ENCODE measurements around the gene VPS9D1.
"Not testable (repeated sequence)": the region's sequence is repeated elsewhere in the genome, so short reads cannot be mapped to it uniquely, and the experiment has no call there.

Gene VPS9D1

DNA sequence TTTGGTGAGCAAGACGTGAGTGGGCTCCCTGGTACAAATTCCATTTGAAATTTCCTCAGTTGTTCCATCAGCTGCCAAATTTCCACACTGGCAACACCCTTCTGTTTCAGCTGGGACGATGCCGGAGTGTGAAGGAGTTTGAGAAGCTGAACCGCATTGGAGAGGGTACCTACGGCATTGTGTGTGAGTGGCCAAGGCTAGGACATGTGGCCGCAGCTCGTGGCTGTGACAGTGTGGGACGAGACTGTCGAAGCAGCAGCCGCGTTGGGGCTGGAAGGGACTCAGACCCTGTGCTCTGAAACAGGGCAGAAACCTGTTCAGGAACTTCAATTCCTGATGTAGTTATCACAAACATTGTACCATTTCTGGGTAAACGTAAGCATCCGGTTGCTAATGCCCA lies 31.6 kb downstream of the VPS9D1 start:
- H3K9me3 ChIP-seq (replicated peaks; ENCODE audit: low read length): no peaks in the 10 kb centered on the region
- H3K4me1 ChIP-seq (ENCODE audit: control insufficient read depth, insufficient read depth, low read length): peaks cover 8% of the 10 kb centered on the region
- H3K36me3 ChIP-seq (ENCODE audit: insufficient read depth, low read length): peaks cover 41% of the 10 kb centered on the region
- no peak overlapping the region for H3K9ac ChIP-seq (ENCODE audit: low read depth, low read length)
- H3K4me2 ChIP-seq (ENCODE audit: low read length): no peak overlapping the region
- no peak overlapping the region for H3K4me3 ChIP-seq (ENCODE audit: low read length)
- H3K27me3 ChIP-seq (ENCODE audit: control insufficient read depth, insufficient read depth, low read length): no peaks in the 10 kb centered on the region

DNA sequence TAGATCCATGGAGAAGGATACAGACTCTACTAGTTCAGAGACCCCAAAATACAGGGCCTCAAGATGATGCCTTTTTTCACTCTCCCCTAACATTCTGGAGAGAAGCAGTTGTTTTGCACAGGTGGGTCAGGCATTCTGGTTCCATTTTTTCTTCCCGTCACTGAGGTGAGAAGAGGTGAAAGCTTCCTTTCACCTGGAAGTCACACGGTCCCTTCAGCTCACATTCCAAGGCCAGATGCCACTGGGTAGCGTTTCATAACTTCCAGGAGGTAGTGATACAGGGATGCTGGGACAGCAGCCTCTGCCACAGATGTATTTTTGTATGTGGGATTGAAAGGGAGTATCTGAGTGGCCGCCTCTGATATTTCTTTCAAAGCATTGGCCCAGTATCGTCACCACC lies 32.3 kb downstream of the VPS9D1 start:
- H3K9ac ChIP-seq (ENCODE audit: low read depth, low read length): no peak overlapping the region
- peaks cover 34% of the 10 kb centered on the region for H3K36me3 ChIP-seq (ENCODE audit: insufficient read depth, low read length)
- H3K9me3 ChIP-seq (replicated peaks; ENCODE audit: low read length): no peaks in the 10 kb centered on the region
- H3K4me2 ChIP-seq (ENCODE audit: low read length): no peak overlapping the region
- H3K27me3 ChIP-seq (ENCODE audit: control insufficient read depth, insufficient read depth, low read length): no peaks in the 10 kb centered on the region
- peaks cover 8% of the 10 kb centered on the region for H3K4me1 ChIP-seq (ENCODE audit: control insufficient read depth, insufficient read depth, low read length)
- H3K4me3 ChIP-seq (ENCODE audit: low read length): no peak overlapping the region

DNA sequence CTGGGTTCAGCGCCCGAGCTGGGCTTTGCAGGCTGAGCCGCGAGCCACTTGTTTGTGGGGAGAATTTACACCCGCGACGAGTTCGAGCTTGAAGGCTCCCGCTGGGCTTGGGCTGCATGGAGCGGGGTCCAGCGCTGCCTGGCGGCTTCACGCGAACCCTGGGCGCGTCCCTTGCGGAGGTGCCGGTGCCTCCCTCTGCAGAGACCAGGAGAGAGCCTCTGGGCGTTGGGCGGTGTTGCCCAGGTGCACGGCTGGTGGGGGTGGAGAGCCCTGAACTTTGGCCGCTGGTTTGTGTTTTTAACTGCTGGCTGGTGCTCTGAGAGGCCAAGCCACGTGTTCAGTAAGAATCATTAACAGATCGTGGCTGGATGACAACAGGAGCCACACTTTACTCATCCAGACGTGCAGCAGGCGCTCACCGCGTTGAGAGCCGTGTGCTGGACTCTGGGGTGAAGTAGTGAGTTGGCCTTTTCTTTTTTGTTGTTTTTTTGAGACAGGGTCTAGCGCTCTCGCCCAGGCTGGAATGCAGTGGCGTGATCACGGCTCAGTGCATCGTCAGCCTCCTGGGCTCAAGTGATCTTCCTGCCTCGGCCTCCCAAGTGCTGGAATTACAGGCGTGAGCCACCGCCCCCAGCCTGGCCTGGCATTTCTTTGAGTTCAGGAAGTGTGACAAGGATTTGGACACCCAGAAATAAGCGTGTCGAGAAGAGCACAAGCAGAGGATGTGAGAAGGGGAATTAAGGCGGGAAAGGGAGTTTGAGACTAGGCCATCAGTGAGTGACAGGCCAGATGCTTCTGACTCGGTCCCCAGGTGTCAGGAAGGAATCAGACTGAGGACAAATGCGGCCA lies 33.4 kb downstream of the VPS9D1 start:
- H3K4me2 ChIP-seq (ENCODE audit: low read length): peak overlapping the region; percentile 99
- H3K4me1 ChIP-seq (ENCODE audit: control insufficient read depth, insufficient read depth, low read length): peaks cover 8% of the 10 kb centered on the region
- H3K27me3 ChIP-seq (ENCODE audit: control insufficient read depth, insufficient read depth, low read length): no peaks in the 10 kb centered on the region
- H3K9me3 ChIP-seq (replicated peaks; ENCODE audit: low read length): no peaks in the 10 kb centered on the region
- H3K9ac ChIP-seq (ENCODE audit: low read depth, low read length): peak overlapping the region; percentile 85
- peaks cover 28% of the 10 kb centered on the region for H3K36me3 ChIP-seq (ENCODE audit: insufficient read depth, low read length)
- peak overlapping the region; percentile 92 for H3K4me3 ChIP-seq (ENCODE audit: low read length)

DNA sequence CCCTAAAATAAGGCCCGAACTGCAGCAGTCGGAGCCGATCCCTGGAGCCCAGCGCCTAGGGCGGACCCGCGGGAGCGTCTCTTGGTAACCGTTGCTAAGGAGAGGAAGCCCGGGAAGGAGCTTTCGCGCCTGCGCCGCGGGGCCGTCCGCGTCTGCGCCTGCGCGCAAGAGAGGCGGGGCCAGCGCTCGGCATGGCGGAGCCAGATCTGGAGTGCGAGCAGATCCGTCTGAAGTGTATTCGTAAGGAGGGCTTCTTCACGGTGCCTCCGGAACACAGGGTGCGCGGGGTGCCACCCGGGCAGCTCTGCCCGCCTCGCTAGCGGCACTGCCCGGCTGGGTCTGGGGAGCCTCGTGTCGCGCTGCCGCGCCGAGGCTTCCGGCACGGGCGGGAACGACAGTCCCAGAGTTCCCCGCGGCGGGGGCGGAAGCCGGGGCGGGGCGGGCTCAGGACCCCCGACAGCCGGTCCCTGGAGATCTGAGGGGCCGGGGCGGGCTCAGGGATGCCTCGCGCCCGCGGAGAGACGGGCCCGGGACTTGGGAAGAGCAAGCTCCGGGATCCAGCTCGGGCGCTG lies 34.1 kb downstream of the VPS9D1 start, which contains the start of gene CDK10:
TSS of gene CDK10 (plus strand) at position 170 of the 572 bp plus-strand sequence. CDS start at position 192, 22 bp downstream.
- H3K4me1 ChIP-seq (ENCODE audit: control insufficient read depth, insufficient read depth, low read length): peaks cover 8% of the 10 kb centered on the region
- no peaks in the 10 kb centered on the region for H3K27me3 ChIP-seq (ENCODE audit: control insufficient read depth, insufficient read depth, low read length)
- peak within 1 kb of the TSS; percentile 85 for H3K9ac ChIP-seq (ENCODE audit: low read depth, low read length)
- H3K9me3 ChIP-seq (replicated peaks; ENCODE audit: low read length): no peaks in the 10 kb centered on the region
- H3K4me2 ChIP-seq (ENCODE audit: low read length): peak within 1 kb of the TSS; percentile 99
- peak within 1 kb of the TSS; percentile 92 for H3K4me3 ChIP-seq (ENCODE audit: low read length)
- peaks cover 23% of the 10 kb centered on the region for H3K36me3 ChIP-seq (ENCODE audit: insufficient read depth, low read length)

DNA sequence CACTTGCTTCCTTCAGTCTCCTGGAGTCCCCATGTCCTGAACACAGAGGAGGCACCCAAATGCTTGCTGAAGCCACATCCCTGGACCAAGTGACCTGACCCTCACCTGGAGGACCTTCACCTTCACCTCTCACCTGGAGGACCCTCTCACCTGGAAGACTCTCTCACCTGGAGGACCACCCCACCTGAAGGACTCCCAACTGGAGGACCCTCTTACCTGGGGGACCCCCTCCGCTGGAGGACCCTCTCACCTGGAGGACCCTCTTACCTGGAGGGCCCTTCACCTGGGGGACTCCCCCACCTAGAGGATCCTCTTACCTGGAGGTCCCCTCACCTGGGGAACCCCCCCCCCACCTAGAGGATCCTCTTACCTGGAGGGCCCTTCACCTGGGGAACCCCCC lies 34.8 kb downstream of the VPS9D1 start:
- Histone ChIP-seq H3K27me3 (ENCODE audit: control insufficient read depth, insufficient read depth, low read length) (no peaks in the 10 kb centered on the region), H3K36me3 (ENCODE audit: insufficient read depth, low read length) (peaks cover 19% of the 10 kb centered on the region), H3K4me3 (ENCODE audit: low read length) (no peak overlapping the region), H3K9me3 (replicated peaks; ENCODE audit: low read length) (no peaks in the 10 kb centered on the region), H3K4me1 (ENCODE audit: control insufficient read depth, insufficient read depth, low read length) (peaks cover 8% of the 10 kb centered on the region), H3K4me2 (ENCODE audit: low read length) (peak overlapping the region; percentile 99), H3K9ac (ENCODE audit: low read depth, low read length) (no peak overlapping the region)

DNA sequence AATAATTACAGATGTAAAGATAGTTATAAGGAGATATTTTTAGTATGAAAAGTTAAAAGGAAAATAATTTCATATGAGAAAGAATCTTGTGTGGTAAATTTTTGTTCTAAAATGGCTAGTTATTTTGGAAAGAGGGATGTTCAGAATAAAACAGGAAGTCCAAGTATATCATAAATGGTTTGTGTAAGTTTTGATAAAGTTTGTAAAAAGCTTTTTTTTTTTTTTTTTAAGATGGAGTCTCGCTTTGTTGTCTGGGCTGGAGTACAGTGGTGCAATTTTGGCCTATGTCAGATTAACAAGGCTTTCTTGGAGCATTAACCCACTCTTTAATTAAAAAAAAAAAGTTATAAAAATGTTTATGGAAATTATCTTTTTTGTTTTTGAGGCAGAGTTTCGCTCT lies 42.4 kb downstream of the VPS9D1 start:
- no peaks in the 10 kb centered on the region for H3K27me3 ChIP-seq (ENCODE audit: control insufficient read depth, insufficient read depth, low read length)
- H3K9me3 ChIP-seq (replicated peaks; ENCODE audit: low read length): no peaks in the 10 kb centered on the region
- no peaks in the 10 kb centered on the region for H3K4me1 ChIP-seq (ENCODE audit: control insufficient read depth, insufficient read depth, low read length)
- no peak overlapping the region for H3K9ac ChIP-seq (ENCODE audit: low read depth, low read length)
- peaks cover 2% of the 10 kb centered on the region for H3K36me3 ChIP-seq (ENCODE audit: insufficient read depth, low read length)
- H3K4me2 ChIP-seq (ENCODE audit: low read length): no peak overlapping the region
- no peak overlapping the region for H3K4me3 ChIP-seq (ENCODE audit: low read length)

DNA sequence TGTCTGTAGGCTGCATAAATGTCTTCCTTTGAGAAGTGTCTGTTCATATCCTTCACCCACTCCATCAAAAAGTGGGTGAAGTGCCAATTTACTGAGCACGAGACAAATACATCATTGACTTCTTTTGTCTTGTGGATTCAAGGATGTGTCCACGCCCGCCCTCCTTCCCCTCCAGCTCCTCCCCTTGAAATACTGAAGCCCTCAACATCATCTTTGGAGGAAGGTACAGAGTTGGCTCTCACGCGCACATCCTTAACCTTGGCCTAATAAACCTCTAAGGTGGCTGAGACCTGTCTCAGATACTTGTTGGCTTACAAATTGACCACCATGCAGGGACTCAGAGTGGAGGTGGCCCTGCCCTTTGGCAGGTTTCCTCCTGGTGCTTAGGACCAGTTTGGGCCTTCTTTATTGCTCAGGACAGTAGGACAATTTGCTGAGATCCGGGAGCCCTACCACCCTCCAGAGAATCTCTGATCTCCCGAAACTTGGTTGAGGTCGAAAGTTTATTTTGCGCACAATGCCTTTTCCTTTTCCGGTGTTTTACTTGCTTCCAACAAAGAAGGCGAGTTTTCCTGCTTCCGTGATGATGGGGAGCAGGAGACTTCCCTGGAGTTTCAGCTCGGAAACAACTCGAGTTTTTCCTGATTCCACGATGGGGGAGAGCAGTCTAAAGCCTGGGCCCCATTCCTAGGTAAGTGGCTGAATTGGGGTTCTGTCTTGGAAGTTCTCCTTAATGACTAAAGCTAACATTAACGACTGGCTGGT lies 48.3 kb downstream of the VPS9D1 start:
- Histone ChIP-seq H3K9ac (ENCODE audit: low read depth, low read length) (no peak overlapping the region), H3K4me2 (ENCODE audit: low read length) (no peak overlapping the region), H3K4me1 (ENCODE audit: control insufficient read depth, insufficient read depth, low read length) (peaks cover 5% of the 10 kb centered on the region), H3K4me3 (ENCODE audit: low read length) (no peak overlapping the region), H3K36me3 (ENCODE audit: insufficient read depth, low read length) (no peaks in the 10 kb centered on the region), H3K27me3 (ENCODE audit: control insufficient read depth, insufficient read depth, low read length) (no peaks in the 10 kb centered on the region), H3K9me3 (replicated peaks; ENCODE audit: low read length) (no peaks in the 10 kb centered on the region)

DNA sequence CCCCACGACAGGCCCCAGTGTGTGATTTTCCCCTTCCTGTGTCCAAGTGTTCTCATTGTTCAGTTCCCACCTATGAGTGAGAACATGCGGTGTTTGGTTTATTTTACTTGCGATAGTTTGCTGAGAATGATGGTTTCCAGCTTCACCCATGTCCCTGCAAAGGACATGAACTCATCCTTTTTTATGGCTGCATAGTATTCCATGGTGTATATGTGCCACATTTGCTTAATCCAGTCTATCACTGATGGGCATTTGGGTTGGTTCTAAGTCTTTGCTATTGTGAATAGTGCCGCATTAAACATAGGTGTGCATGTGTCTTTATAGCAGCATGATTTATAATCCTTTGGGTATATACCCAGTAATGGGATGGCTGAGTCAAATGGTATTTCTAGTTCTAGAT lies 49.1 kb downstream of the VPS9D1 start:
- H3K4me1 ChIP-seq (ENCODE audit: control insufficient read depth, insufficient read depth, low read length); H3K4me3 ChIP-seq (ENCODE audit: low read length); H3K36me3 ChIP-seq (ENCODE audit: insufficient read depth, low read length); H3K9me3 ChIP-seq (replicated peaks; ENCODE audit: low read length); H3K4me2 ChIP-seq (ENCODE audit: low read length); H3K27me3 ChIP-seq (ENCODE audit: control insufficient read depth, insufficient read depth, low read length); H3K9ac ChIP-seq (ENCODE audit: low read depth, low read length): not testable (repeated sequence)

DNA sequence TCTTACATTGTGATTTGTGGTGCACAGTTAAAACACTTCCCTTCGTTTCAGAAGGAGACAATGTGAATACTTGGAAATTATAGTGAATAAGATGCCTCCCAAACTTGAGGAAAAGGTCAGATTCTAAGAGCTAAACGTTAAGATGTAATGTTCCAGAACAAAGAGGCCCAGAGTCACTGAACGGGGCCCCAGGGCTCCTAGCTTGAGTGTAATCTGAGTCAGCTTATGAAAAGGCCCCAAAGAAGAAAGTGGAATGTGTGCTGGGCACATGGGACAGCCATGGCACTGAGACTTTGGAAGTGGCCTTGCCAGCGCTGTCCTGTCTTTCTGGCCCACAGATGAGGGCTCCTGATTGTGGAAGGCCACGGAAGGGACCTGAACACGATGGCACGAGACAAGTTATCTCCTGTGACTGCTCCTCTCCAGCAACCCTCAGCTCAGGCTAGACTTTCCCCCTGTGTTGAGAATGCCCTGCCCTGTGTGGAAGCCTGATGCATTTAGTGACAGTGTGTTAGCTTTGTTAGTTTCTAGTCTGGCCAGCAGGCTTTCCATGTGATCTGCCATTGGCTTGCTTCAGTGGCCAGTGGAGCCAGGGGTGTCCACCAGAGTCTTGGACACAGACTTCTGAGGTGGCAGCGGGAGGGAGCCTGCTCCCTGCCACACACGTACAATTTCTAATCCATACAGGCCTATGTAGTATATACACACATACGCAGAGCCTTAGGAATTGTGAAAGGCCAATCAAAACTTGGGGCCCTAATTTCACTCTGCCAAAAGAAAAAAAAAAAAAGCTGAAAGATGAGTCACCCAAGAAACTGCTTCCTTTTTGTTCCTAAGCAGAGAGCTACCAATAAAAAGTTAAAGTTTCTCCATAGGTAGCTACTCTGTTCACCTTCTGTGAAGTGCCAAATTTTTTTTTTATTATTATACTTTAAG lies 49.9 kb downstream of the VPS9D1 start:
- Histone ChIP-seq H3K4me1 (ENCODE audit: control insufficient read depth, insufficient read depth, low read length) (peaks cover 5% of the 10 kb centered on the region), H3K36me3 (ENCODE audit: insufficient read depth, low read length) (no peaks in the 10 kb centered on the region)

DNA sequence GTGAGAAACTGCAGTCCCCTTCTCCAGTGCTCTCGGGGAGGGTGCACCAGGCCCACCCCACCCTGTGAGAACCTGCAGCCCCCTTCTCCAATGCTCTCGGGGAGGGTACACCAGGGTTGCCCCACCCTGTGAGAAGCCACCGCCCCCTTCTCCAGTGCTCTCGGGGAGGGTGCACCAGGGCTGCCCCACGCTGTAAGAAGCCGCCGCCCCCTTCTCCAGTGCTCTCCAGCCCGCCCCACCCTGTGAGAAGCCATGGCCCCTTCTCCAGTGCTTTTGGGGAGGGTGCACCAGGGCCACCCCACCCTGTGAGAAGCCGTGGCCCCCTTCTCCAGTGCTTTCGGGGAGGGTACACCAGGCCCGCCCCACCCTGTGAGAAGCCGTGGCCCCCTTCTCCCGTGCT lies 50.9 kb downstream of the VPS9D1 start:
- H3K9me3 ChIP-seq (replicated peaks; ENCODE audit: low read length): no peaks in the 10 kb centered on the region
- no peak overlapping the region for H3K4me2 ChIP-seq (ENCODE audit: low read length)
- no peaks in the 10 kb centered on the region for H3K36me3 ChIP-seq (ENCODE audit: insufficient read depth, low read length)
- H3K4me3 ChIP-seq (ENCODE audit: low read length): no peak overlapping the region
- peaks cover 5% of the 10 kb centered on the region for H3K4me1 ChIP-seq (ENCODE audit: control insufficient read depth, insufficient read depth, low read length)
- no peak overlapping the region for H3K9ac ChIP-seq (ENCODE audit: low read depth, low read length)
- H3K27me3 ChIP-seq (ENCODE audit: control insufficient read depth, insufficient read depth, low read length): no peaks in the 10 kb centered on the region

More for the DNA sequence above, 49.9 kb downstream of the VPS9D1 start:
- H3K9me3 ChIP-seq (replicated peaks; ENCODE audit: low read length): no peaks in the 10 kb centered on the region
- H3K27me3 ChIP-seq (ENCODE audit: control insufficient read depth, insufficient read depth, low read length): no peaks in the 10 kb centered on the region
- no peak overlapping the region for H3K9ac ChIP-seq (ENCODE audit: low read depth, low read length)
- no peak overlapping the region for H3K4me2 ChIP-seq (ENCODE audit: low read length)
- H3K4me3 ChIP-seq (ENCODE audit: low read length): no peak overlapping the region

DNA sequence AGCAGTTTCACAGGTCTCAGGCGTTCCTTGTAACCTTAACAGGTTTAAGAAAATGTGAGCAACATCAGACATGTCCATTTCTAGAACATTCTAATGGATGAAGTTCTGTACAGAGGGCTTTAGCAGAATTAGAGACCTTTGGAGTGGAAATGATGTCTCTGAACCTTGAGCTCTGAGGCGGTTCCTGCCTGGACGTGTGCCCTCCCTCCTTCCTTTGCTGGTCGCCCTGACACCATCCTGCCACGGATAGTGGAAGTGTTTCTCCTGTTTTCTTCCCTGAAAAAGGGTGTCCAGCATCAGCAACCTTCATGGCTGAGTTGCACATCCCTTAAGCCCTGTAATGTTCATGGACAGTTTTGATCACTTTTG lies 51.9 kb downstream of the VPS9D1 start:
- Histone ChIP-seq H3K27me3 (ENCODE audit: control insufficient read depth, insufficient read depth, low read length) (no peaks in the 10 kb centered on the region), H3K4me3 (ENCODE audit: low read length) (no peak overlapping the region), H3K4me1 (ENCODE audit: control insufficient read depth, insufficient read depth, low read length) (peaks cover 5% of the 10 kb centered on the region), H3K36me3 (ENCODE audit: insufficient read depth, low read length) (peaks cover 5% of the 10 kb centered on the region), H3K4me2 (ENCODE audit: low read length) (no peak overlapping the region), H3K9ac (ENCODE audit: low read depth, low read length) (no peak overlapping the region), H3K9me3 (replicated peaks; ENCODE audit: low read length) (no peaks in the 10 kb centered on the region)

All from skeletal muscle satellite cell (primary cell).